Fibroblast of pulmonary artery (primary cell): Measurements from ENCODE around the gene IRF4.

ENCODE experiments used
- DNase-seq: peaks from one replicate; pipeline ENCODE4 v3.0.0-alpha.2; 2010; ENCODE audit warnings: low read depth
- H3K4me3 ChIP-seq: replicated peaks from 2 replicates; pipeline ENCODE4 v1.5.1; 2011; ENCODE audit warnings: low read depth, mild to moderate bottlenecking, control low read depth, low read length, moderate library complexity
- TF ChIP-seq, protein P1 (sequence below): IDR thresholded peaks from 2 replicates; pipeline ENCODE4 v1.5.1; 2011; ENCODE audit warnings: mild to moderate bottlenecking, control low read depth, low read length, inconsistent platforms; ENCODE audit errors: missing control alignments

The IRF4 gene

DNA sequence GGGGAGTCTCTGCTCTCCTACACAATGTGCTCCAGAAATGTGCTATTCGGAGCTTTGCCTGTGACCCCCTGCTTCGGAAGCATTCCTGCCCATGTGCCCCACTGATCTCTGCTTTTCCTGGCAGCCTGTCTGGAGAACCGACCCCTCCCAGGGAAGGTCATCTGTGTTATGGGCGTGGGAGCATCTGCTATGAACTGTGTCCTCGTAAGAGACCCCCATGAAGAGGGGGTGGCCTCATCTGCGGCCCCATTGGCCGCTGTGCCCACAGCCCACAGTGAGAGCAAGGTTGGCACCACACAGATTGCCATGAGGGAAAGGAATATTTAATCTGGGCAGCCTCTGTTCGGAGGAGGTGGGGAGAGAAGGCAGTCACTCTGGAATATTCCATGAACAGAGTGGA, 32.7 kb upstream of the IRF4 start:
- H3K4me3 ChIP-seq = no peak overlapping the region
- DNase-seq = no peak
- TF ChIP-seq, protein P1, sequence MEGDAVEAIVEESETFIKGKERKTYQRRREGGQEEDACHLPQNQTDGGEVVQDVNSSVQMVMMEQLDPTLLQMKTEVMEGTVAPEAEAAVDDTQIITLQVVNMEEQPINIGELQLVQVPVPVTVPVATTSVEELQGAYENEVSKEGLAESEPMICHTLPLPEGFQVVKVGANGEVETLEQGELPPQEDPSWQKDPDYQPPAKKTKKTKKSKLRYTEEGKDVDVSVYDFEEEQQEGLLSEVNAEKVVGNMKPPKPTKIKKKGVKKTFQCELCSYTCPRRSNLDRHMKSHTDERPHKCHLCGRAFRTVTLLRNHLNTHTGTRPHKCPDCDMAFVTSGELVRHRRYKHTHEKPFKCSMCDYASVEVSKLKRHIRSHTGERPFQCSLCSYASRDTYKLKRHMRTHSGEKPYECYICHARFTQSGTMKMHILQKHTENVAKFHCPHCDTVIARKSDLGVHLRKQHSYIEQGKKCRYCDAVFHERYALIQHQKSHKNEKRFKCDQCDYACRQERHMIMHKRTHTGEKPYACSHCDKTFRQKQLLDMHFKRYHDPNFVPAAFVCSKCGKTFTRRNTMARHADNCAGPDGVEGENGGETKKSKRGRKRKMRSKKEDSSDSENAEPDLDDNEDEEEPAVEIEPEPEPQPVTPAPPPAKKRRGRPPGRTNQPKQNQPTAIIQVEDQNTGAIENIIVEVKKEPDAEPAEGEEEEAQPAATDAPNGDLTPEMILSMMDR = no peak

DNA sequence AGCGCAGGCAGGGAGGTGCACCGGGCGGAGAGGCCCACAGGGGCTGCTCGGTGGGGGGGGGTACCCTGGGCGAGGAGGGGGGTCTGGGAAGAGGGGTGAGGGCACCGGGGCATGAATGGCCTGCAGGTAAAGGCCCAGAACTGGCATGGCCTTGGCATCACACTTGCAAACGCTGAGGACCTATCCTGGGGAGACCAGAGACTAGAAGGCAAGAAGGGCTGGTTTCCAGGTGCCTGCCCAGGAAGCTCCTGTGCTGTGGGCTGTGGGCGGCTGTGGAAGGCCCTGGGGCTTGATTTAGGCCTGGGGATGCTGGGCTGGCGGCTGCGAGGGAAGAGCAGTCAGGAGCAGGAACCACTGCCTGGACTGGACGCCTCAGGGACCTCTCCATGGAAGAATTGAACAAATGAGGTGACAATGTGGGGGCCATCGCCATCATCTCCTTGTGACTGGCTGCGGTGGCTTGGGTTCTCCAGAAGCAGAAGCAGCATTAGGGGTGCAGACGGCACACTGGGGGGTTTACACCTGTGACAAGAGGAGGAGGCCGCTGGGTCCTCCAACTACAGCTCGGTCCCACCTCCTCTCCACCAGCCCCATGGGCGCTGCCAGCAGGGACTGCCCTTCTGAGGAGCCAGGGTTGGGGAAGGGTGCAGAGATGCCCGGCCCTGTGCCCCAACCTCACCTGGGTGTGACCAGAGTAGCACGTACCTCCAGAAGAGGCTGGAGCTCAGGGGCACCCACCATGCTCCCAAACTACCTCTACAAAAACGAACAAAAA, 32.1 kb upstream of the IRF4 start:
- no peak for DNase-seq
- TF ChIP-seq, protein P1 = no peak

DNA sequence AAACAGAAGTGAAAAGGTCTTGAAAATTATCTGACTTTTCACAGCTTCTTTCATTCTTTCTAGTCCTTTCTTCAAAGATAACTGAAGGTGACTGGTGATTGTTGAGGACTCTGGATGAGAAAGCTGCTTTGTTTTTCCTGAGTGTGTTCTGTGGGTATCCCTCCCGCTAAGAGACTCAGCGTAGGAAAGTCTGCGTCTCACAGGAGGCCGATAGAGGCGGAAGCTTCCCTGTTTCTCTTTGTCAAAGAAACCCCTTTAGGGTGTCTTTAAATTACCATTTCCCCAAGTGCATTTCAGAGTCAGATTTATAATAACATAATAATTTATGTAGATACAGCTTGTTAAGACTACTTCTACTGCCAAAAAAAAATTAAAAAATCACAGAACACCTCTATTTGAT, 31.2 kb upstream of the IRF4 start:
- TF ChIP-seq, protein P1 = no peak
- no peak for DNase-seq
- H3K4me3 ChIP-seq = no peak overlapping the region

More for the DNA sequence above, 32.1 kb upstream of the IRF4 start:
- no peak overlapping the region for H3K4me3 ChIP-seq

DNA sequence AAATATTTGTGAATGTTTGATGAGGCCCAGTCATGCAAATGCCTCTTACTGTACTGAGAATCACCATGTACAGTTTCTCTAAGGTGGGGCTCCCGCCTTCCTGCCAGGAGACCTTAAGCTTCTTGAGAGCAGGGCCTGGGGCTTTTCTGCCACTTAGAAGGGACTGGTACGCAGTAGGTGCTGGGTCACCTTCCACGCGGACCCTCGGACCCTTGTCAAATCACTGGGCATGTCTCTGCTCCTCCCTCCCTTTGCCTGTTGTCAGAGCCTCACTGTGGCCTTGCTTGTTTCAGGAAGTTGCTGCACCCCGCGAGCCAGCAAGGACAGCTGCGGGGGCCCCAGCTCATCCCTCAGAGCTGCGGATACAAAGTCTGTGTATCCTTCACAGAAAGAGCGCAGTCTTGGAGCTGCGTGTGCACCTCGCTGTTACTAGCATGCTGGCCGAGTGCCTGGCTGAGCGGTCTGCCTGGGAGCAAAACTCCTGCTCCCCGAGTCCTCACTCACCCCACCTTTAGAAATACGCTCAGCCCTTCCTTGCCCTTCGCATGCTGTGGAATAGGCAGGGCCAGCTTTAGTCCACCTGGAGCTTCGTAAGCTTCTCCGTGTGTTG, 30.7 kb upstream of the IRF4 start:
- DNase-seq = no peak
- TF ChIP-seq, protein P1 = no peak
- no peak overlapping the region for H3K4me3 ChIP-seq

DNA sequence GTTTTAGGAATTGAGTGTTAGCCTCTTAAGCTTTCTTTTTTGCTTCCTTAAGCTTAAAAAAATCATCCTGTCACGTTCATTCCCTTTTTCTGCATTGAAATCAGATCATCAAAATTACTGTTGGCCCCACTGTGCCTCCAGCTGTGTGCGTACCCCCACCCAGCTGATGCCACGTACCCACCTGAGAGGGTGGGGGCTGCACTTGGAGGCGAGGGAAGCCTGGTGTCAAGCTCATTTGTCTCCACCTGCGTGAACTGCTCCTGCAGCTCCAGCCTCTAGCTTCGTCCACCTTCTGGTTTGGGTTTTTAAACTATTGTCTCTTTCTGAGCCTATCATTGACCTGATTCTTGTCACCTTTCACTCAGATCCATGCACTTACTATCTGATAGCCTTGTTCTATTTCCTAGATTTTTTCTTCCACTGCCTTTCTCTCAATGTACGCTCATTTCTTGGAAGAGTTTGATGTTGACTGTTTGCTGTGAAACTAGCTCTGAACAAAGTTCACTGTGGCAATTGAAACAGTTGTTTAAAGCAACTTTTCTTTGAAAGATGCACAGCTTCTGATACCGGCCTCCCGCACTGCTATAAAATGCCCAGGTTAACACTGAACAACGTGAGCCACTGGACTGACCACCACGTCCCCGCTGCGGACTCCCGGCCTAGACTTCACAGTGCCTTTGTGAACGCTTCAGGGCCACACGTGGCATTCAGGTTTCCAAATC, 30.0 kb upstream of the IRF4 start:
- TF ChIP-seq, protein P1 = no peak
- H3K4me3 ChIP-seq = no peak overlapping the region
- DNase-seq = no peak

DNA sequence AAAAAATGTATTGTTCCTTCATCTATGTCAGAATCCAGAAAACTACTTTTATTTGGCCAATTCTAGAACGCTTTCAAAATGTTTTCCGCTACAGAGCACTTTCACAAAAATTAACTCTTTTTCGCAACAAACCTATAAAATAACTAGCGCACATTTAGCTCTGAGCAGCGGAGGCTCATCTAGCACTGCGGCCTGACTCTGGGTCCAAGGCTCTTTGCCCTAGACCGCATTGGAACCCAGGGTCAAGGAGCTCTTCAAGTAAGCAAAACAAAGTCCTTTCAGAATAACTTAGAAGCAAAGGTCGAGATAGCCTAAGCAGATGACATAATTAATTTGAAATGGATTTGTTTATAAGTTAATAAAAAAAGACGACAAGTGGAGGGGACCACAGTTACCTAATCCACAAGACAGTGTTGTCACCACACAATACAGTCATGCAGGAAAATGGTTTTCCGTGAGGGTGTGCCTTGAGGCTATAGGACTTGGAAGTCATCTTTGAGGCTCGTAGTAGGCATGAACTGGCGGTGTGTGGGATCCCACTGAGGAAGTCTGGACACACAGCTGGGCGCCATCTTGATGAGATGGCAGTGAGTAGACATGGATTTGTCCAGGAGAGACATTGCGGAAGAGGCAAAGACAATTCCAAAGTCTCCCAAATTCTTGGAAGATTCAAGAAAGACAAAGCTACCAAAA, 29.2 kb upstream of the IRF4 start:
- H3K4me3 ChIP-seq = no peak overlapping the region
- no peak for DNase-seq
- TF ChIP-seq, protein P1 = no peak
